ENCODE data around the gene UBE2D3.

DNA sequence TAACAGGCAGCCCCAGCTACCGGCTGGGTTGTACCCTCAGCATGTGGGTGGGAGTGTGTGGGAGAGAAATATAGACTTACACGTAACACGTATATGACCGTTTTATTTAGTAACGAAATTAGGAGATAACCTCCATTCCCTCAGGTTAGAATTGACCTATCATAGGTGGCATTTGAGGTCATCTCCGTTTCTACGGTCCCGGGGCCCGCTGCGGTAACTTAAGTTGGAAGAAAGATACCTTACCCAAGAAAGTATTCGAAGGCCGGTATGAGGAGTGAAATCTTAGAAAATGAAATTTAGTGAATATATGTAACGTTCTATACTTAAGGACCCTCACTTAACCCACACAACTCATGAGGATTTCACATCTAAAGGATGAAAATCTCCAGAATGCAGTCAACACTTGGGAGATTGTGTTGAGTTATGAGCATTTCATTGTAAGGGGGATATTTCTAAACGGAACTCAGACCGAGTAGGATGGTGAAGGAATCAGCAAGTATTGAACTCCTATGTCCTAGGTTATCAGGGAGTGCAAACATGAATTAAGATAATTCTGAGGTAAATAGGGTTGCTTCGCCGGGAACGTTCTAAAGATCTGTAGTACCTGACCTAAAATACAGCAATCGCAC lies 42.3 kb upstream of the UBE2D3 start:
- TF ChIP-seq EP300 (IDR thresholded peaks at IDR 0.05) = no peak
- TF ChIP-seq, protein P1, sequence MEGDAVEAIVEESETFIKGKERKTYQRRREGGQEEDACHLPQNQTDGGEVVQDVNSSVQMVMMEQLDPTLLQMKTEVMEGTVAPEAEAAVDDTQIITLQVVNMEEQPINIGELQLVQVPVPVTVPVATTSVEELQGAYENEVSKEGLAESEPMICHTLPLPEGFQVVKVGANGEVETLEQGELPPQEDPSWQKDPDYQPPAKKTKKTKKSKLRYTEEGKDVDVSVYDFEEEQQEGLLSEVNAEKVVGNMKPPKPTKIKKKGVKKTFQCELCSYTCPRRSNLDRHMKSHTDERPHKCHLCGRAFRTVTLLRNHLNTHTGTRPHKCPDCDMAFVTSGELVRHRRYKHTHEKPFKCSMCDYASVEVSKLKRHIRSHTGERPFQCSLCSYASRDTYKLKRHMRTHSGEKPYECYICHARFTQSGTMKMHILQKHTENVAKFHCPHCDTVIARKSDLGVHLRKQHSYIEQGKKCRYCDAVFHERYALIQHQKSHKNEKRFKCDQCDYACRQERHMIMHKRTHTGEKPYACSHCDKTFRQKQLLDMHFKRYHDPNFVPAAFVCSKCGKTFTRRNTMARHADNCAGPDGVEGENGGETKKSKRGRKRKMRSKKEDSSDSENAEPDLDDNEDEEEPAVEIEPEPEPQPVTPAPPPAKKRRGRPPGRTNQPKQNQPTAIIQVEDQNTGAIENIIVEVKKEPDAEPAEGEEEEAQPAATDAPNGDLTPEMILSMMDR (IDR thresholded peaks at IDR 0.05) = no peak
- TF ChIP-seq POLR2A (IDR thresholded peaks at IDR 0.05) = no peak

Data from gastroesophageal sphincter (tissue), 3 donors.